ENCODE results near the gene AOPEP. TPM values are rescaled to one million over a fixed set of nuclear protein-coding genes. Genes with fewer than 3 reads are reported as not detected.

The AOPEP gene
- polyA plus RNA-seq, 1 experiment = 40.0 TPM

- no peak for TF ChIP-seq CTCF (IDR thresholded peaks at IDR 0.05; ENCODE audit: low read depth, low read length)
- DNase-seq (ENCODE audit: low read depth, low spot score) = no peak
- ChIA-PET POLR2A (interaction anchor here (0.8 kb wide), 1 partner anchor 109 kb away, joined by 3 read pairs; no protein-coding TSS in a partner anchor), CTCF (interaction anchor here (1.9 kb wide), 1 partner anchor 29 kb away, joined by 9 read pairs; no protein-coding TSS in a partner anchor)
- no peak overlapping the region for H3K27ac ChIP-seq (ENCODE audit: low read depth, low read length)
- H3K9me3 ChIP-seq (ENCODE audit: control insufficient read depth, insufficient read depth, low read length) = no peaks in the 10 kb centered on the region
- H3K27me3 ChIP-seq (ENCODE audit: control insufficient read depth, insufficient read depth, low read length) = no peaks in the 10 kb centered on the region
- H3K4me3 ChIP-seq (ENCODE audit: low read depth, low read length) = no peak overlapping the region
Observed at GRCh38 chr9:94812343-94812742, 85.8 kb downstream of the AOPEP start.

GRCh38 chr9:94813379-94813778 lies 86.9 kb downstream of the AOPEP start:
- TF ChIP-seq CTCF (IDR thresholded peaks at IDR 0.05; ENCODE audit: low read depth, low read length) = no peak
- ChIA-PET CTCF (interaction anchor here (1.9 kb wide), 1 partner anchor 31 kb away, joined by 9 read pairs; no protein-coding TSS in a partner anchor), POLR2A (no interaction called here)
- DNase-seq (ENCODE audit: low read depth, low spot score) = no peak
- Histone ChIP-seq H3K27ac (ENCODE audit: low read depth, low read length) (no peak overlapping the region), H3K9me3 (ENCODE audit: control insufficient read depth, insufficient read depth, low read length) (no peaks in the 10 kb centered on the region), H3K27me3 (ENCODE audit: control insufficient read depth, insufficient read depth, low read length) (no peaks in the 10 kb centered on the region), H3K4me3 (ENCODE audit: low read depth, low read length) (no peak overlapping the region)

- Histone ChIP-seq H3K27ac (ENCODE audit: low read depth, low read length) (no peak overlapping the region), H3K4me3 (ENCODE audit: low read depth, low read length) (no peak overlapping the region), H3K9me3 (ENCODE audit: control insufficient read depth, insufficient read depth, low read length) (no peaks in the 10 kb centered on the region), H3K27me3 (ENCODE audit: control insufficient read depth, insufficient read depth, low read length) (no peaks in the 10 kb centered on the region)
- no peak for DNase-seq (ENCODE audit: low read depth, low spot score)
- POLR2A ChIA-PET = no interaction called here
- TF ChIP-seq CTCF (IDR thresholded peaks at IDR 0.05; ENCODE audit: low read depth, low read length) = no peak
- CTCF ChIA-PET = interaction anchor here (0.9 to 1.0 kb wide), 2 partner anchors 42 to 136 kb away, joined by 3 to 4 read pairs; no protein-coding TSS in a partner anchor
Observed at GRCh38 chr9:94817291-94818177, 91.0 kb downstream of the AOPEP start.

GRCh38 chr9:94818178-94818541 lies 91.7 kb downstream of the AOPEP start:
- ChIA-PET POLR2A (no interaction called here), CTCF (interaction anchor here (0.9 to 1.0 kb wide), 2 partner anchors 42 to 137 kb away, joined by 3 to 4 read pairs; no protein-coding TSS in a partner anchor)
- Histone ChIP-seq H3K27ac (ENCODE audit: low read depth, low read length) (no peak overlapping the region), H3K9me3 (ENCODE audit: control insufficient read depth, insufficient read depth, low read length) (no peaks in the 10 kb centered on the region), H3K4me3 (ENCODE audit: low read depth, low read length) (no peak overlapping the region), H3K27me3 (ENCODE audit: control insufficient read depth, insufficient read depth, low read length) (no peaks in the 10 kb centered on the region)
- no peak for TF ChIP-seq CTCF (IDR thresholded peaks at IDR 0.05; ENCODE audit: low read depth, low read length)
- no peak for DNase-seq (ENCODE audit: low read depth, low spot score)

- POLR2A ChIA-PET = interaction anchor here (0.7 kb wide), 1 partner anchor 189 kb away, joined by 3 read pairs; no protein-coding TSS in a partner anchor
- H3K27ac ChIP-seq (ENCODE audit: low read depth, low read length) = no peak overlapping the region
Observed at GRCh38 chr9:94819161-94819687, 92.7 kb downstream of the AOPEP start.

More at GRCh38 chr9:94819161-94819687, 92.7 kb downstream of the AOPEP start:
- TF ChIP-seq CTCF (IDR thresholded peaks at IDR 0.05; ENCODE audit: low read depth, low read length) = no peak
- H3K4me3 ChIP-seq (ENCODE audit: low read depth, low read length) = no peak overlapping the region
- no peak for DNase-seq (ENCODE audit: low read depth, low spot score)
- H3K27me3 ChIP-seq (ENCODE audit: control insufficient read depth, insufficient read depth, low read length) = no peaks in the 10 kb centered on the region
- CTCF ChIA-PET = no interaction called here
- H3K9me3 ChIP-seq (ENCODE audit: control insufficient read depth, insufficient read depth, low read length) = no peaks in the 10 kb centered on the region
